MV-4-11 (cell line): ENCODE measurements around the gene KAZALD1.

Experiments used
- DNase-seq: peaks from one replicate; lab custom pipeline; 2025; lab: John Stamatoyannopoulos, UW

The KAZALD1 gene

GRCh38 chr10:101047961-101048892 lies 13.6 kb upstream of the KAZALD1 start:
- no peak for DNase-seq

- peak; percentile 39 for DNase-seq
Measured at GRCh38 chr10:101050208-101051069, 11.3 kb upstream of the KAZALD1 start.

GRCh38 chr10:101052285-101052684 lies 9.5 kb upstream of the KAZALD1 start:
- peak; percentile 53 for DNase-seq

- DNase-seq: no peak
Measured at GRCh38 chr10:101053516-101053915, 8.3 kb upstream of the KAZALD1 start.

GRCh38 chr10:101054351-101054750 lies 7.4 kb upstream of the KAZALD1 start:
- DNase-seq: no peak

- DNase-seq: no peak
Measured at GRCh38 chr10:101054876-101055275, 6.9 kb upstream of the KAZALD1 start.

- DNase-seq: no peak
Measured at GRCh38 chr10:101055411-101055810, 6.4 kb upstream of the KAZALD1 start.

GRCh38 chr10:101056365-101057151 lies 5.2 kb upstream of the KAZALD1 start:
- no peak for DNase-seq

- peak; percentile 94 for DNase-seq
Measured at GRCh38 chr10:101060036-101060950, 1.5 kb upstream of the KAZALD1 start.

GRCh38 chr10:101060951-101061623 lies 702 bp upstream of the KAZALD1 start:
- DNase-seq: peak; percentile 89

- DNase-seq: peak; percentile 50
Measured at GRCh38 chr10:101062232-101063049, 652 bp downstream of the KAZALD1 start.

- no peak for DNase-seq
Measured at GRCh38 chr10:101063050-101063525, 1.3 kb downstream of the KAZALD1 start.

- peak; percentile 32 for DNase-seq
Measured at GRCh38 chr10:101063548-101064414, 2.0 kb downstream of the KAZALD1 start.

GRCh38 chr10:101064415-101065030 lies 2.7 kb downstream of the KAZALD1 start:
- no peak for DNase-seq

GRCh38 chr10:101065481-101066145 lies 3.8 kb downstream of the KAZALD1 start:
- no peak for DNase-seq

GRCh38 chr10:101066146-101066895 lies 4.5 kb downstream of the KAZALD1 start:
- DNase-seq: peak; percentile 50
